HCT116 (cell line): ENCODE data around the gene PLEK.

Source experiments
- CTCF ChIP-seq, 3 experiments: fragments of 200-600 bp in 1 of 3; sonication (generic) in 1 of 3; IDR thresholded peaks in 2 of 3; conservative IDR thresholded peaks in 1 of 3; 2 replicates each; pipeline ENCODE4 v1.5.1; 2012 to 2017; ENCODE audit warnings: low read depth in 2 of 3, low read length in 2 of 3, antibody characterized with exemption in 1 of 3, borderline replicate concordance in 1 of 3, control low read depth in 1 of 3, mild to moderate bottlenecking in 1 of 3, mixed read lengths in 1 of 3, mixed run types in 1 of 3, moderate library complexity in 1 of 3; ENCODE audit not compliant: insufficient read depth in 1 of 3
- EZH2phosphoT487 ChIP-seq: fragments of 200-600 bp; IDR thresholded peaks from 2 replicates; pipeline ENCODE4 v1.6.1; 2018; ENCODE audit warnings: antibody characterized with exemption, borderline replicate concordance
- POLR2A ChIP-seq: IDR thresholded peaks from 2 replicates; pipeline ENCODE4 v1.7.0; 2011; ENCODE audit warnings: borderline replicate concordance; ENCODE audit not compliant: insufficient read depth, insufficient read length; ENCODE audit errors: extremely low read depth
- RAD21 ChIP-seq: IDR thresholded peaks from 2 replicates; pipeline ENCODE4 v1.6.1; 2012; ENCODE audit warnings: low read depth, mild to moderate bottlenecking
- SP1 ChIP-seq: IDR thresholded peaks from 2 replicates; pipeline ENCODE4 v1.6.1; 2012; ENCODE audit warnings: low read depth
- YY1 ChIP-seq: IDR thresholded peaks from 2 replicates; pipeline ENCODE4 v1.6.1; 2011; ENCODE audit warnings: low read length, low read depth, moderate library complexity, mild to moderate bottlenecking; ENCODE audit not compliant: insufficient replicate concordance; ENCODE audit errors: extremely low read depth
- ZFX ChIP-seq: fragments of 450-650 bp; IDR thresholded peaks from 2 replicates; pipeline ENCODE4 v1.6.1; 2017
- TF ChIP-seq, protein P1 (sequence below): IDR thresholded peaks from 2 replicates; pipeline ENCODE4 v1.6.1; 2012

DNA sequence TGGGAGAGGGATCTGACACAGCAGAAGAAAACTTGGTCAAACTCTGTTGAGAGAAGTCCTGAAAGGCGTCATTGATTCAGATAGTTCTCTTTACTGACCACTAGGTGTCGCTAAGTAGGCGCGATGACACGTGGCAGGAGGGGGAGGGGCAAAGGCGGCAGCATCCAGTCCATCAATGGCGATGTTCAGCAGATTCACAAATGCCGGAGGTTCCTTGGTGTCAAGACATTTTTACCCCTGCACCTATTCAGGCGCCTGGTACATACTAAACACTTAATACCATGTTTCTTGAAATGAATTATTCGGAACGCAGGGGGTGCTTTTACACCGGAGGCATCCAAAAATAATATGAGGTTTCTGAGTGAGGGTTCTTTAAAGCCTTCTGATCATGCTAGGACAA lies 3.0 kb upstream of the PLEK start:
- TF ChIP-seq POLR2A (no peak), CTCF (IDR thresholded peaks at IDR 0.05 in 2 of 3, conservative IDR thresholded peaks at IDR 0.05 in 1 of 3; ENCODE audit: borderline replicate concordance in 1 of 3, insufficient read depth in 1 of 3, low read depth in 2 of 3, low read length in 2 of 3) (peak; percentile 69 to 84 (median 78); a peak in 5 of 6 replicates), YY1 (peak; percentile 76), SP1 (peak; percentile 15; the same call in 1 of the 2 replicates), RAD21 (peak; percentile 60), ZFX (no peak), EZH2phosphoT487 (no peak)
- TF ChIP-seq, protein P1, sequence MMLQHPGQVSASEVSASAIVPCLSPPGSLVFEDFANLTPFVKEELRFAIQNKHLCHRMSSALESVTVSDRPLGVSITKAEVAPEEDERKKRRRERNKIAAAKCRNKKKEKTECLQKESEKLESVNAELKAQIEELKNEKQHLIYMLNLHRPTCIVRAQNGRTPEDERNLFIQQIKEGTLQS = no peak
